Activated CD8-positive, alpha-beta memory T cell treated with anti-CD3 and anti-CD28 coated beads, Interleukin-2, amount 10 ng/mL, durations not matched to agents 7 days and 5 days (primary cell): ENCODE measurements around the gene LUZP1. TPM values are rescaled to one million over a fixed set of nuclear protein-coding genes. Genes with fewer than 3 reads are reported as not detected.

Experiments used
- ATAC-seq: fragments of 150-1000 bp; cut with Tn5 transposase; one replicate; pipeline ENCODE4 v1.10.0; 2021; ENCODE audit warnings: moderate library complexity
- CTCF ChIA-PET: fragments of 350-600 bp; sonication (Branson Sonifier 250); formaldehyde crosslinking; loops from one replicate; lab custom pipeline; 2021; ENCODE audit warnings: antibody characterized with exemption; lab: Charles Lee
- DNase-seq: peaks from one replicate; pipeline ENCODE4 v3.0.0-alpha.2; 2020
- H3K27ac Mint-ChIP-seq: one replicate; pipeline ENCODE4 v1.8.0; 2021; ENCODE audit warnings: mild to moderate bottlenecking, mixed read lengths
- H3K27me3 Mint-ChIP-seq: one replicate; pipeline ENCODE4 v1.8.0; 2021; ENCODE audit warnings: mixed read lengths
- H3K36me3 Mint-ChIP-seq: one replicate; pipeline ENCODE4 v1.8.0; 2021; ENCODE audit warnings: mild to moderate bottlenecking, mixed read lengths
- H3K4me1 Mint-ChIP-seq: one replicate; pipeline ENCODE4 v1.8.0; 2021; ENCODE audit warnings: mixed read lengths
- H3K4me3 Mint-ChIP-seq: one replicate; pipeline ENCODE4 v1.8.0; 2021; ENCODE audit warnings: mild to moderate bottlenecking, moderate library complexity, mixed read lengths
- H3K9me3 Mint-ChIP-seq: one replicate; pipeline ENCODE4 v1.8.0; 2022; ENCODE audit warnings: low read depth, mixed read lengths
- total RNA-seq, 2 experiments: library from RNA; stranded (reverse); gene quantifications; one replicate each; pipeline ENCODE4 v1.2.3, GENCODE V29; 2021

Gene LUZP1
- total RNA-seq, 2 experiments from 2014 or later, result 19.5 to 20.4 TPM

DNA sequence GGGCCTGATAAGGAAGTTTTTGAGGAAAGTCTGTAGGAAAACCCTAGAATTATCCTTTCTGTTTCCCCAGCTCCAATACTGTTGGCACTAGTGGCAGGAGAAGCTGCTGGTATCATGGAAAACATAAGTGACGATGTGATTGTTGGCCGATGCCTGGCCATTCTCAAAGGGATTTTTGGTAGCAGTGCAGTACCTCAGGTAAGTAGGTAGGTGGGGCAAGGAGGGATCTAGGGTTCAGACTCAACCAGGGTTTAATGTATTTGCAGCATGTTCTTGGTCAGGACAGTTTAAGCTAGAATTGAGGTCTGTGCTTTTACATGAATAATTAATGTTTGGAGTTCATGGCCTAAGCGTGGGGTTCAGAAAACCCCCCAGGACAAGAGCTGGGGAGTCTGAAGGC lies 87.3 kb downstream of the LUZP1 start:
- ATAC-seq, result no peak
- DNase-seq, result no peak
- Mint-ChIP-seq H3K4me1 (no peaks in the 10 kb centered on the region), H3K27me3 (no peaks in the 10 kb centered on the region), H3K9me3 (no peaks in the 10 kb centered on the region), H3K36me3 (peaks cover 46% of the 10 kb centered on the region), H3K4me3 (no peak overlapping the region), H3K27ac (no peak overlapping the region)
- CTCF ChIA-PET, result interaction anchor here (2.4 kb wide), 1 partner anchor 103 kb away, joined by 11 read pairs; no protein-coding TSS in a partner anchor

GRCh38 chr1:23080885-23081284 lies 87.8 kb downstream of the LUZP1 start:
- no peaks in the 10 kb centered on the region for H3K27me3 Mint-ChIP-seq
- no peak overlapping the region for H3K27ac Mint-ChIP-seq
- CTCF ChIA-PET, result interaction anchor here (1.4 to 2.4 kb wide), 2 partner anchors 12 to 103 kb away, joined by 4 to 11 read pairs; no protein-coding TSS in a partner anchor
- H3K4me3 Mint-ChIP-seq, result no peak overlapping the region
- no peak for DNase-seq
- ATAC-seq, result no peak
- peaks cover 46% of the 10 kb centered on the region for H3K36me3 Mint-ChIP-seq
- H3K4me1 Mint-ChIP-seq, result no peaks in the 10 kb centered on the region
- H3K9me3 Mint-ChIP-seq, result no peaks in the 10 kb centered on the region

GRCh38 chr1:23079025-23079424 lies 89.6 kb downstream of the LUZP1 start:
- CTCF ChIA-PET, result no interaction called here
- no peaks in the 10 kb centered on the region for H3K4me1 Mint-ChIP-seq
- ATAC-seq (no peak), DNase-seq (no peak)
- H3K4me3 Mint-ChIP-seq, result no peak overlapping the region
- no peak overlapping the region for H3K27ac Mint-ChIP-seq
- H3K36me3 Mint-ChIP-seq, result peaks cover 46% of the 10 kb centered on the region
- no peaks in the 10 kb centered on the region for H3K9me3 Mint-ChIP-seq
- H3K27me3 Mint-ChIP-seq, result no peaks in the 10 kb centered on the region

DNA sequence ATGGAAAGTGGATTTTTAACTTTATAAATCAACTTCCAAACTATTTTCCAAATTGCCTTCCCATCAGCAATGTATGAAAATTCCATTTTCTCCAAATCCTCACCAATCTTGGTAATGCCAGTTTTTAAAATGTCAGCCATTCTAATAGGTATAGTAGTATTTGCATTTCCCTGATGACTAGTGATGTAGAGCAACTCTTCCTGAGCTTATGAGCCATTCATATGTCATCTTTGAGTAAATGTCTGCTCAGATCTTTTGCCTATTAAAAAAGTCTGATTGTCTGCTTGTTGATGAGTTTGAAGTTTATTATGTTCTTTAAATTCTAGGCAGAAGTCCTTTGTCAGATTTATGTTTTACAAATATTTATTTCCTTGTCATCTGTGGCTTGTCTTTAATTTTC lies 94.6 kb downstream of the LUZP1 start:
- ATAC-seq (no peak), DNase-seq (no peak)
- H3K9me3 Mint-ChIP-seq, result no peaks in the 10 kb centered on the region
- no peak overlapping the region for H3K4me3 Mint-ChIP-seq
- H3K4me1 Mint-ChIP-seq, result peaks cover 1% of the 10 kb centered on the region
- CTCF ChIA-PET, result interaction anchor here (1.5 kb wide), 1 partner anchor 111 kb away, joined by 6 read pairs; no protein-coding TSS in a partner anchor
- no peaks in the 10 kb centered on the region for H3K27me3 Mint-ChIP-seq
- H3K27ac Mint-ChIP-seq, result no peak overlapping the region
- peaks cover 33% of the 10 kb centered on the region for H3K36me3 Mint-ChIP-seq

DNA sequence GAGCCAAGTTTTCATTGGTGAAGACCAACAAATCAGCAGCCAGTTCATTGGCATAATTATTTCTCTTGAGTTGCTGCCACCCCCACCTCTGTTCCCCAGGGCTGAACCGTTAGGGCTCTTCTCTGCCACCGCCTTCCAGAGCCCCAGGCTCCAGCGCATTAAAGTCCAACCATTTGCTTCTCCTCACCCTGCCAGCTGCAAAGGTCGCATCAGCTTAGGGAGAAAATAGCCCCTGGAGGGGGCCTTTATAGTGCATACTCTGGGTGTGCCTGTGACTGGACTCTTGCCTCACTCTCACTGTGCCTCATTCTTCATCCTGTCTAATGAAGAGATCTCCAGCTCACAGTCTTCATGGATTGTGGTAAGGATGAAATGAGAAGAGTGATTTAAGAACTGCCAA lies 99.0 kb downstream of the LUZP1 start:
- Mint-ChIP-seq H3K27ac (no peak overlapping the region), H3K36me3 (peaks cover 34% of the 10 kb centered on the region), H3K27me3 (no peaks in the 10 kb centered on the region), H3K4me3 (no peak overlapping the region), H3K9me3 (no peaks in the 10 kb centered on the region), H3K4me1 (peaks cover 1% of the 10 kb centered on the region)
- CTCF ChIA-PET, result interaction anchor here (0.6 to 1.3 kb wide), 4 partner anchors 11 to 1523 kb away, joined by 3 to 4 read pairs (median 3); no protein-coding TSS in a partner anchor
- DNase-seq, result no peak
- ATAC-seq, result no peak

DNA sequence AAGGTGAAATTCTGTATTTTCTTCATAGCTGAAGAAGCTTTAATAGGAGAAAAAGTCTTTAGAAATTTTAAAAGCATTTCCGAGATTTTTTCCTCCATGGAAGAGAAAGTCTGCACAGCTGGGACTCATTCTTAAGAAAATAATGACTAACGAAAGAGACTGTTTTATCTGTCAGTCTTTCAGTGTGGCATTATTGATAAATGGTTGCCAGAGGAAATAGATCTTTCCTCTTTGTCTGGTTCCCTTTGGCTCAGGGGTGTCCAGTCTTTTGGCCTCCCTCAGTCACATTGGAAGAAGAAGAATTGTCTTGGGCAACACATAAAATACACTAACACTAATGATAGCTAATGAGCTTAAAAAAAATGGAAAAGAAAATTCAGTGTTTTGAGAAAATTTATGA lies 99.5 kb downstream of the LUZP1 start:
- no peak for DNase-seq
- no peak overlapping the region for H3K27ac Mint-ChIP-seq
- H3K27me3 Mint-ChIP-seq, result no peaks in the 10 kb centered on the region
- H3K4me1 Mint-ChIP-seq, result peaks cover 1% of the 10 kb centered on the region
- no peaks in the 10 kb centered on the region for H3K9me3 Mint-ChIP-seq
- CTCF ChIA-PET, result interaction anchor here (0.9 to 1.3 kb wide), 3 partner anchors 11 to 32 kb away, joined by 3 to 4 read pairs (median 3); no protein-coding TSS in a partner anchor
- H3K4me3 Mint-ChIP-seq, result no peak overlapping the region
- ATAC-seq, result no peak
- H3K36me3 Mint-ChIP-seq, result peaks cover 34% of the 10 kb centered on the region

DNA sequence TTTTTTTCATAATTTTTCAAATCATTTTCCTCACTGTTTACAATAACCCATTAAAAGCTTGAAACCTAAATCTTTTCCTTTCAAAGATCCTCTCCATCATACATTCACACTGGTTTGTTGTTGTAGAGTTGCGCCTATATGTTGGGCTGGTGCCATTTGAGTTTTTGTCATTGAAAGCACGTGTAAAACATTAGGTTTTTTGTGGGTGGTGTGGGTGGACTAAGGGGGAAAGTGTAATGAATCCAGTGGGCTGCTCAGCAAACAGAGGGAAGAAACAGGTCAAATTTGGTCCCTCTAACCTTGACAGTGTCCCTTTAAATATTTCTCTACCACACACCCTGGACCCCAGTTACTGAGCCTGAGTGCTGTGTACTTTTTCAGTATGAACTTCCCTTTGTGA lies 102.6 kb downstream of the LUZP1 start:
- H3K9me3 Mint-ChIP-seq, result no peaks in the 10 kb centered on the region
- H3K4me3 Mint-ChIP-seq, result no peak overlapping the region
- no peak overlapping the region for H3K27ac Mint-ChIP-seq
- no peaks in the 10 kb centered on the region for H3K27me3 Mint-ChIP-seq
- DNase-seq (no peak), ATAC-seq (no peak)
- CTCF ChIA-PET, result interaction anchor here (1.0 to 1.3 kb wide), 2 partner anchors 12 to 118 kb away, joined by 3 to 4 read pairs; no protein-coding TSS in a partner anchor
- peaks cover 22% of the 10 kb centered on the region for H3K36me3 Mint-ChIP-seq
- no peaks in the 10 kb centered on the region for H3K4me1 Mint-ChIP-seq

DNA sequence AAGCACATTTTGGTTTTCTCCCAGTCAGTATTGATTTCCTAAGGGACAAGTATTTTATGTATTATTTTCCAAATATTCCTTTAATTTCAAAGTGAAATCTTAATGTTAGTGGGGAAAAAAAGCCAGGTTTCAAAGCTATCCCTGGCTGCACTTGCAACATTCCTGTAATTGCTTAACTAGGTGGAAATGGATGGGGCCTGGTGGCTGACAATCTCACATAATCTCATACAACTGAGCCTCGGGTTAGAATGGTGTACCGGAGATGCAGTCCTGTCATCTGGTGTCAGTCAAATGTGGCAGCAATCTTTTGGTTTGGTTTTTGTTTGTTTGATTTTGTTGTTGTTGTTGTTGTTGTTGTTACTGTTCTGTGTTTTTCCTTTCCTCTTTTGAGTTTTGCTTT lies 103.3 kb downstream of the LUZP1 start:
- ATAC-seq (no peak), DNase-seq (no peak)
- Mint-ChIP-seq H3K27ac (peak overlapping the region; percentile 2), H3K4me1 (no peaks in the 10 kb centered on the region), H3K9me3 (no peaks in the 10 kb centered on the region), H3K4me3 (no peak overlapping the region), H3K27me3 (no peaks in the 10 kb centered on the region), H3K36me3 (peaks cover 24% of the 10 kb centered on the region)
- CTCF ChIA-PET, result no interaction called here

GRCh38 chr1:23062271-23062670 lies 106.4 kb downstream of the LUZP1 start:
- H3K36me3 Mint-ChIP-seq, result peaks cover 28% of the 10 kb centered on the region
- DNase-seq (no peak), ATAC-seq (no peak)
- CTCF ChIA-PET, result interaction anchor here (1.1 kb wide), 1 partner anchor 99 kb away, joined by 3 read pairs; no protein-coding TSS in a partner anchor
- H3K4me1 Mint-ChIP-seq, result no peaks in the 10 kb centered on the region
- H3K4me3 Mint-ChIP-seq, result no peak overlapping the region
- H3K27me3 Mint-ChIP-seq, result no peaks in the 10 kb centered on the region
- H3K27ac Mint-ChIP-seq, result no peak overlapping the region
- no peaks in the 10 kb centered on the region for H3K9me3 Mint-ChIP-seq

GRCh38 chr1:23057301-23057700 lies 111.4 kb downstream of the LUZP1 start:
- DNase-seq, result no peak
- H3K9me3 Mint-ChIP-seq, result no peaks in the 10 kb centered on the region
- H3K4me1 Mint-ChIP-seq, result no peaks in the 10 kb centered on the region
- H3K27me3 Mint-ChIP-seq, result no peaks in the 10 kb centered on the region
- H3K4me3 Mint-ChIP-seq, result no peak overlapping the region
- ATAC-seq, result no peak
- H3K27ac Mint-ChIP-seq, result no peak overlapping the region
- H3K36me3 Mint-ChIP-seq, result peaks cover 27% of the 10 kb centered on the region
- CTCF ChIA-PET, result interaction anchor here (0.6 to 3.3 kb wide), 2 partner anchors 26 to 128 kb away, joined by 4 to 13 read pairs; no protein-coding TSS in a partner anchor

GRCh38 chr1:23051290-23051909 lies 117.3 kb downstream of the LUZP1 start:
- Mint-ChIP-seq H3K27me3 (no peaks in the 10 kb centered on the region), H3K4me1 (peaks cover 3% of the 10 kb centered on the region), H3K9me3 (no peaks in the 10 kb centered on the region), H3K4me3 (no peak overlapping the region), H3K36me3 (peaks cover 16% of the 10 kb centered on the region), H3K27ac (no peak overlapping the region)
- ATAC-seq, result no peak
- no peak for DNase-seq
- CTCF ChIA-PET, result no interaction called here

GRCh38 chr1:23050201-23050600 lies 118.5 kb downstream of the LUZP1 start:
- ATAC-seq, result no peak
- Mint-ChIP-seq H3K27me3 (no peaks in the 10 kb centered on the region), H3K9me3 (no peaks in the 10 kb centered on the region), H3K4me1 (peaks cover 12% of the 10 kb centered on the region), H3K4me3 (no peak overlapping the region), H3K36me3 (peaks cover 13% of the 10 kb centered on the region), H3K27ac (no peak overlapping the region)
- DNase-seq, result no peak
- CTCF ChIA-PET, result no interaction called here

DNA sequence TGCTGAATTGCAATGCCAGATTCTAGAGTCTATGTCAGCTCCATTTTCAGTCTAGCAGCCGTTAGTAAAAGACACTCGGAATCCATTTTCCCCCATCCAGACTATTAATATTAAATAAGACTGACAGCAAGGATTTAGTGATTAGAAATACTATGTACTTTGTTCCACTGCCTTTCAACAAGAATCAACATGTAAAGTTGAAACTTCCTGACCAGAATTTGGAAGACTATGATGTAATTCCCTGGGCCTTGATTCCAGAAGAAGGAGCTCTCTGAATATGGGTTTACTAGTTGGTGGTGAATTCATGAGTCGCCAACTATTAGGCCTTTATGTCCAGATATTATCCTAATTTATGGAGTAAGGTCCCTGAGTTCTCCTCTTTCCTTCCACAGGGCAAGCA lies 124.6 kb downstream of the LUZP1 start:
- CTCF ChIA-PET, result no interaction called here
- no peaks in the 10 kb centered on the region for H3K27me3 Mint-ChIP-seq
- H3K27ac Mint-ChIP-seq, result no peak overlapping the region
- H3K36me3 Mint-ChIP-seq, result peaks cover 7% of the 10 kb centered on the region
- DNase-seq (no peak), ATAC-seq (no peak)
- H3K4me3 Mint-ChIP-seq, result no peak overlapping the region
- no peaks in the 10 kb centered on the region for H3K9me3 Mint-ChIP-seq
- H3K4me1 Mint-ChIP-seq, result peaks cover 23% of the 10 kb centered on the region

DNA sequence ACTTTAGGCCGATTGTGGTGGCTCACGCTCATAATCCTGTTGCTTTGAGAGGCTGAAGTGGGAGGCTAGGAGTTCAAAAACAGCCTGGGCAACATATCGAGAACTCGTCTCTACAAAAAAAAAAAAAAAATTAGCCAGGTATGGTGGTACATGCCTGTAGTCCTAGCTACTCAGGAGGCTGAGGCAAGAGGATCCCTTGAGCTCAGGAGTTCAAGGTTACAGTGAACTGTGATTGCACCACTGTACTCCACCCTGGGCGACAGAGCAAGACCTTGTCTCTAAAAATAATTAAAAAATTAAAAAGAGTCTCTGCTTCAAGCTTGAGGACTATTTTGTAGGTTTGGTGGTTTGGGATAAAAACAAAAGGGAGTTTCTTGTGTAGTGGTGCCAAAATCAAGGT lies 128.1 kb downstream of the LUZP1 start:
- DNase-seq (no peak), ATAC-seq (no peak)
- H3K9me3 Mint-ChIP-seq, result no peaks in the 10 kb centered on the region
- H3K27ac Mint-ChIP-seq, result no peak overlapping the region
- peaks cover 25% of the 10 kb centered on the region for H3K4me1 Mint-ChIP-seq
- CTCF ChIA-PET, result interaction anchor here (0.8 kb wide), 1 partner anchor 137 kb away, joined by 3 read pairs; no protein-coding TSS in a partner anchor
- no peak overlapping the region for H3K4me3 Mint-ChIP-seq
- no peaks in the 10 kb centered on the region for H3K27me3 Mint-ChIP-seq
- H3K36me3 Mint-ChIP-seq, result peaks cover 11% of the 10 kb centered on the region
